Occipital lobe (tissue), 3 donors: Measurements from ENCODE around the gene DESI1. TPM values are rescaled to one million over a fixed set of nuclear protein-coding genes. Genes with fewer than 3 reads are reported as not detected.
A peak's percentile ranks its signal among the peaks of the same experiment; 100 is the strongest.
"Not testable (repeated sequence)": the region's sequence is repeated elsewhere in the genome, so short reads cannot be mapped to it uniquely, and the experiment has no call there.

ENCODE experiments used
- DNase-seq: peaks from one replicate; lab custom pipeline; 2025; lab: John Stamatoyannopoulos, UW
- small RNA-seq: library from RNA; depleted of rRNA; stranded (forward); fragments of <200 nt; gene quantifications from one replicate; pipeline ENCODE3, GENCODE V24; 2014
- total RNA-seq: library from RNA; depleted of rRNA; stranded (reverse); fragments of >200 nt; gene quantifications from one replicate; pipeline ENCODE4 v1.2.3, GENCODE V29; 2014

The DESI1 gene
- total RNA-seq, 1 donor from 2014 or later: 18.1 TPM

DNA sequence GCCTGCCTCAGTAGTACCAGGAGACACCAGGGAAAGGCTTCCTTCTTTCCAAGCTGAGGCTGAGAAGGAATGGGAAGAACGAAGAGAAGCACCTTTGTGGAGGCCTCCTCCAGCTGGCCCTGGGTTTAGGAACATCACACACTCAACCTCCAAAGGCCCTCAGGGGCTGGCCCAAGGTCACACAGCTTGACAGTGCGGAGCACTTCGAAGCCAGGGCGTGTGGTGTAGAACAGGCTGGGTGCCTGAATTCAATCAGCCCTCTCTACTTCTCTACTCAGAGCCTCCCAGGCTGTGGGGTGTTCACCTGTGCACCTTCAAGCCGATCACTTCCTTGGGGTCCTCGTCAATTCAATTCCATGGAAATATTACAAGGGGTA is 60.8 kb downstream of the DESI1 start:
- no peak for DNase-seq

GRCh38 chr22:41558241-41558630 is 62.6 kb downstream of the DESI1 start:
- not testable (repeated sequence) for DNase-seq

- peak; percentile 67 for DNase-seq
Measured at GRCh38 chr22:41557401-41558240, 63.2 kb downstream of the DESI1 start.

DNA sequence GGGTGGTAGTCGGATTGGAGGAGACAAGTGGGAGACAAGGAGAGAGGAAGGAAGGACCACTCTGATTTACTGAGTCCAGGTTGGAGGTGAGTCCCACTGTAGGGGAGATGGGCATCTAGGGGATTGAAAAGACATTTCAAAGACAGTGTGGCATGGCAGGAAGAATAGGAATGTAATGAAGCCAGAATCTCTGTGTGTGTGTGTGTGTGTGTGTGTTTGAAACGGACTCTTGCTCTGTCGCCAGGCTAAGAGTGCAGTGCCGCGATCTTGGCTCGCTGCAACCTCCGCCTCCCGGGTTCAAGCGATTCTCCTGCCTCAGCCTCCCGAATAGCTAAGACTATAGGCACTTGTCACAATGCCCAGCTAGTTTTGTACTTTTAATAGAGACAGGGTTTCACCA is 64.3 kb downstream of the DESI1 start:
- no peak for DNase-seq

- no peak for DNase-seq
Measured at GRCh38 chr22:41555325-41555982, 65.4 kb downstream of the DESI1 start.

- DNase-seq: no peak
Measured at GRCh38 chr22:41551877-41552582, 68.8 kb downstream of the DESI1 start.

- DNase-seq: no peak
Measured at GRCh38 chr22:41550952-41551491, 69.8 kb downstream of the DESI1 start.

GRCh38 chr22:41548830-41549211 is 72.0 kb downstream of the DESI1 start:
- DNase-seq: no peak

Small RNAs within 50 kb of the gene (small RNA-seq; reads per million reads assigned to genes)
- not detected for gene RF00019

Other genes with a start within 250 kb of the DESI1 start
- gene TEF, start 239.1 kb downstream of the DESI1 start, total RNA-seq: 10.0 TPM
- 15.6 TPM for gene TOB2, start 174.2 kb downstream of the DESI1 start, total RNA-seq
- gene PHF5A, start 152.4 kb downstream of the DESI1 start, total RNA-seq: 35.7 TPM
- gene ACO2, start 151.9 kb downstream of the DESI1 start, total RNA-seq: 64.4 TPM
- gene POLR3H, start 76.6 kb downstream of the DESI1 start, total RNA-seq: 23.7 TPM
- gene CSDC2, start 60.0 kb downstream of the DESI1 start, total RNA-seq: 9.4 TPM
- gene PMM1, start 31.2 kb downstream of the DESI1 start, total RNA-seq: 17.2 TPM
- 208 TPM for gene XRCC6, start 252 bp upstream of the DESI1 start, total RNA-seq
- 62.9 TPM for gene SNU13, start 67.8 kb upstream of the DESI1 start, total RNA-seq
- 0.16 TPM for gene MEI1, start 78.5 kb upstream of the DESI1 start, total RNA-seq
- 12.2 TPM for gene CCDC134, start 179.6 kb upstream of the DESI1 start, total RNA-seq
- gene SREBF2, start 212.1 kb upstream of the DESI1 start, total RNA-seq: 65.5 TPM